ENCODE data around the gene DOCK8. TPM values are rescaled to one million over a fixed set of nuclear protein-coding genes. Genes with fewer than 3 reads are reported as not detected.
"Not testable (repeated sequence)": the region's sequence is repeated elsewhere in the genome, so short reads cannot be mapped to it uniquely, and the experiment has no call there.

The DOCK8 gene
- total RNA-seq, 1 donor from 2014 or later: 0.22 TPM

DNA sequence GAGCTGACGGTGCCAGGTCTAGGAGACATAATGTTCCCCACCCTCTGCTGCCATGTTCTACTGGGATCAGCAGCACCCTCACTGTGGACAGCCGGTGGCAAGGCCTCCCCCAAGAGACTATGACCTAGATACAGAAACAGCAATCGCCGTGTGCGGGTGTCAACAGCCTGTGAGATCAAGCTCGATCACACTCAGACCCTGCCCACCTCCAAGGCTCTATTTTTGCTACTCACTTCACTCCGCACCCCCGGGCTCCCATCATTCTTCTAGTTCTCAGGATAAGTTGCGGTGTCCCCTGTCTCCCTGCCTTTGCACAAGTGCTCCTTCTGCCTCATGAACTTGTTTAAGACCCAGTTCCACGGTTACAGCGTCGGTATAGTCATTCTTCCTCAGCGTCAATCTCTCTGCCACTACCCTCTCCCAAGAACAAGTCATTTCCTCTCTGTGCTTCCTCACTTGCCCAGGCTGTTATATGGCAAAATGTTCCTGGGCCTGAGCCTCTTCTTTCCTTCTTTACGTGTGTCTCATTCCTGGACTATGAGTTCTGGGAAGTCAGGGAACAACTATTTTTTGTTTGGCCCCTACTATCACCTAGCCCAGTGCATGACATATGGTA lies 5.4 kb upstream of the DOCK8 start:
- no peaks in the 10 kb centered on the region for H3K36me3 Mint-ChIP-seq (ENCODE audit: unreplicated experiment)
- H3K9me3 Mint-ChIP-seq (ENCODE audit: unreplicated experiment): no peaks in the 10 kb centered on the region
- no peaks in the 10 kb centered on the region for H3K27me3 Mint-ChIP-seq (ENCODE audit: unreplicated experiment)
- DNase-seq: no peak
- TF ChIP-seq, protein P1, sequence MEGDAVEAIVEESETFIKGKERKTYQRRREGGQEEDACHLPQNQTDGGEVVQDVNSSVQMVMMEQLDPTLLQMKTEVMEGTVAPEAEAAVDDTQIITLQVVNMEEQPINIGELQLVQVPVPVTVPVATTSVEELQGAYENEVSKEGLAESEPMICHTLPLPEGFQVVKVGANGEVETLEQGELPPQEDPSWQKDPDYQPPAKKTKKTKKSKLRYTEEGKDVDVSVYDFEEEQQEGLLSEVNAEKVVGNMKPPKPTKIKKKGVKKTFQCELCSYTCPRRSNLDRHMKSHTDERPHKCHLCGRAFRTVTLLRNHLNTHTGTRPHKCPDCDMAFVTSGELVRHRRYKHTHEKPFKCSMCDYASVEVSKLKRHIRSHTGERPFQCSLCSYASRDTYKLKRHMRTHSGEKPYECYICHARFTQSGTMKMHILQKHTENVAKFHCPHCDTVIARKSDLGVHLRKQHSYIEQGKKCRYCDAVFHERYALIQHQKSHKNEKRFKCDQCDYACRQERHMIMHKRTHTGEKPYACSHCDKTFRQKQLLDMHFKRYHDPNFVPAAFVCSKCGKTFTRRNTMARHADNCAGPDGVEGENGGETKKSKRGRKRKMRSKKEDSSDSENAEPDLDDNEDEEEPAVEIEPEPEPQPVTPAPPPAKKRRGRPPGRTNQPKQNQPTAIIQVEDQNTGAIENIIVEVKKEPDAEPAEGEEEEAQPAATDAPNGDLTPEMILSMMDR (IDR thresholded peaks at IDR 0.05; ENCODE audit: partially characterized antibody, unreplicated experiment): no peak
- H3K27ac Mint-ChIP-seq (ENCODE audit: unreplicated experiment): no peak overlapping the region
- H3K4me1 Mint-ChIP-seq (ENCODE audit: low read depth, unreplicated experiment): no peaks in the 10 kb centered on the region
- no peak overlapping the region for H3K4me3 Mint-ChIP-seq (ENCODE audit: unreplicated experiment)

DNA sequence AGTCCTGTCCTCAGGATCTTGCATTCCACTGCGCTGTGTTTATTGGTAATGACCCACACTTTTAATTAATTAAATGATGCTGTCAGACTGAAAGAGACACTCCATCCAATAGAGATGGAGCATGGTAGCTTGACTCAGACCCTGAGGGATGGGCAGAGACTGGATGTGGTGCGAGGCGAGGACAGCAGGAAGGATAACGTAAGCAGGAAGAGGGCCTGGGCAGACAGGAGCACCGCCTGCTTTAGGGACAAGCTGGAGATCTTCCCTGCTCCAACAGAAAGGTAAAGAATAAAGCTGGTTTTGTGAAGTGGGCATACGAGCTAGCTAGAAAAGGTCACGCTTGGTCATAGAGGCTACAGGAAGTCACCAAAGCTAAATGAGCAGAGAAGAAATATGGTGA lies 3.6 kb upstream of the DOCK8 start:
- Mint-ChIP-seq H3K9me3 (ENCODE audit: unreplicated experiment) (no peaks in the 10 kb centered on the region), H3K4me3 (ENCODE audit: unreplicated experiment) (no peak overlapping the region), H3K27me3 (ENCODE audit: unreplicated experiment) (no peaks in the 10 kb centered on the region), H3K36me3 (ENCODE audit: unreplicated experiment) (no peaks in the 10 kb centered on the region), H3K27ac (ENCODE audit: unreplicated experiment) (no peak overlapping the region), H3K4me1 (ENCODE audit: low read depth, unreplicated experiment) (no peaks in the 10 kb centered on the region)
- TF ChIP-seq, protein P1 (IDR thresholded peaks at IDR 0.05; ENCODE audit: partially characterized antibody, unreplicated experiment): no peak
- DNase-seq: no peak

DNA sequence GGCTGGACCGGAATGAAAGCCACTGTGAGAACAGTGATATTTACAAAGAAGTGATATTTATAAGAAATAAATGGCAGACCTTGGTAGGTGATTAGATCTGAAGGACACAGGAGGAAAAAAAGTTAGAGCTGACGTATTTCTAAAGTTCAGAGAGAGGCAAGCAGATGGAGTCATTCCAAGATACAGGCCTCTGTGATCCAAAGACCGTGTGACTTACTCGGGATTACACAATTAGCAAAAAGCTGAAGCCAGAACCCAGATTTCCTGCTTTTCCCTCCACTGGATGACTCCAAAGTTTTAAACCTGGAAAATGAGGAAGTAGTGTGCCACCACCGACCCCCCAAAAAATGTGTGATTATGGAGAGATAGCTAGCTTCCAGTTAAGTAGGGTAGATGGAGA lies 3.1 kb upstream of the DOCK8 start:
- H3K9me3 Mint-ChIP-seq (ENCODE audit: unreplicated experiment): no peaks in the 10 kb centered on the region
- H3K4me1 Mint-ChIP-seq (ENCODE audit: low read depth, unreplicated experiment): no peaks in the 10 kb centered on the region
- H3K36me3 Mint-ChIP-seq (ENCODE audit: unreplicated experiment): no peaks in the 10 kb centered on the region
- no peak overlapping the region for H3K4me3 Mint-ChIP-seq (ENCODE audit: unreplicated experiment)
- TF ChIP-seq, protein P1 (IDR thresholded peaks at IDR 0.05; ENCODE audit: partially characterized antibody, unreplicated experiment): no peak
- DNase-seq: no peak
- no peaks in the 10 kb centered on the region for H3K27me3 Mint-ChIP-seq (ENCODE audit: unreplicated experiment)
- H3K27ac Mint-ChIP-seq (ENCODE audit: unreplicated experiment): no peak overlapping the region

DNA sequence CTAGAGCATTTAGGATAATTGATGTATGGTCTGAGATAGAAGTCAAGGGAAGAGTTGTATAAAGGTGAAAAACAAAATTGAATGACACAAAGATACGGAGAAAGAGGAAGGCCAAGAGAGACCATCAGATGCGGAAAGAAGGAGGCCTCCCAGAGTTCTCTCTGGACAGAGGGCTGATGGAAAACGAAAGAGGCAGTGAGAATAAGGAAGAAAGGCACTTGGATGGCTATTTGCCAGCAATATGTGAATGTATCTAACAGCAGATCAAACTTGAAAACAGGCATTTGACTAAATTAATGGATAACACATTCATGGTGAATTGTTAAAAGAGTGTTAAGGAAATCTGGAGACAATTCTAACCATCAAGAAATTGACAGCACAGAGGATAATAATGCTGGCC lies 2.4 kb upstream of the DOCK8 start:
- H3K36me3 Mint-ChIP-seq (ENCODE audit: unreplicated experiment): no peaks in the 10 kb centered on the region
- TF ChIP-seq, protein P1 (IDR thresholded peaks at IDR 0.05; ENCODE audit: partially characterized antibody, unreplicated experiment): no peak
- H3K27ac Mint-ChIP-seq (ENCODE audit: unreplicated experiment): no peak overlapping the region
- no peaks in the 10 kb centered on the region for H3K9me3 Mint-ChIP-seq (ENCODE audit: unreplicated experiment)
- DNase-seq: no peak
- H3K4me3 Mint-ChIP-seq (ENCODE audit: unreplicated experiment): no peak overlapping the region
- no peaks in the 10 kb centered on the region for H3K27me3 Mint-ChIP-seq (ENCODE audit: unreplicated experiment)
- H3K4me1 Mint-ChIP-seq (ENCODE audit: low read depth, unreplicated experiment): no peaks in the 10 kb centered on the region

DNA sequence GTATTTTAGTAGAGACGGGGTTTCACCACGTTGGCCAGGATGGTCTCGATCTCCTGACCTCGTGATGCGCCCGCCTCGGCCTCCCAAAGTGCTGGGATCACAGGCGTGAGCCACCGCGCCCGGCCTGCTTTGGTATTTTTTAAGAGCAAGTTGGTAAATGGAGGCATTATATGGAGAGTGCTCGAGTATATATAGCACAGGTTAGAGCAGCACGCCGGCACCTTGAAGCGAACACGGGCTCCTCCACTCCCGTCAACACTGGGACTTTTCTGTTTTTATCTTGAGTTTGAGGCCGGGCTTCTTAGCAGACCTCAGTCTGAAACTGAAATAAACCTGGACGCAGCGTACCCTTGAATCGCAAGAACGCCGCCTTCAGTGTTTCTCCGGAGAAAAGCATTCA lies 764 bp upstream of the DOCK8 start:
- H3K27me3 Mint-ChIP-seq (ENCODE audit: unreplicated experiment); H3K27ac Mint-ChIP-seq (ENCODE audit: unreplicated experiment); H3K36me3 Mint-ChIP-seq (ENCODE audit: unreplicated experiment); H3K9me3 Mint-ChIP-seq (ENCODE audit: unreplicated experiment); DNase-seq; H3K4me1 Mint-ChIP-seq (ENCODE audit: low read depth, unreplicated experiment): not testable (repeated sequence)
- H3K4me3 Mint-ChIP-seq (ENCODE audit: unreplicated experiment): peak overlapping the region; percentile 54

DNA sequence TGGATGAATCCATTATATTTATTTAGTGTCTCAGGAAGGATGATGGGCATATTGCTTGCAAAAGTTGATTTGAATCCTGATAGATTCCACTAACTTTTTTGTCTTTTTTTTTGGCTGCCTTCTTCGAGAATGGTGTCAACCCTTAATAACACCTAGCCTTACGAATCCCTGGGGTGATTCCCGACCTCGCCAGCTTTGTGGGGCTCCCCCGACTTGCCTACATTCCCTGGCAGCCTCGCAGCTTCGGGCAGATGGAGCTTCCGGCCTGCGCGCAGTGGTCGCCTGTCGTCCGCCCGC lies 366 bp upstream of the DOCK8 start:
- Mint-ChIP-seq H3K27me3 (ENCODE audit: unreplicated experiment) (no peaks in the 10 kb centered on the region), H3K4me1 (ENCODE audit: low read depth, unreplicated experiment) (no peaks in the 10 kb centered on the region), H3K9me3 (ENCODE audit: unreplicated experiment) (no peaks in the 10 kb centered on the region), H3K27ac (ENCODE audit: unreplicated experiment) (no peak overlapping the region), H3K4me3 (ENCODE audit: unreplicated experiment) (peak overlapping the region; percentile 54), H3K36me3 (ENCODE audit: unreplicated experiment) (no peaks in the 10 kb centered on the region)
- no peak for DNase-seq
- TF ChIP-seq, protein P1 (IDR thresholded peaks at IDR 0.05; ENCODE audit: partially characterized antibody, unreplicated experiment): no peak

Data from glutamatergic neuron (in vitro differentiated cells).